PC-3 (cell line): ENCODE data around the gene EPHA1. TPM values are rescaled to one million over a fixed set of nuclear protein-coding genes. Genes with fewer than 3 reads are reported as not detected.

ENCODE experiments used
- ATAC-seq: fragments of 200-7000 bp; cut with Tn5 transposase; 2 replicates; pipeline ENCODE4 v1.9.1; 2020; ENCODE audit warnings: mild to moderate bottlenecking, moderate library complexity
- BruUV-seq: library from RNA; stranded (reverse); fragments of 400-500 nt; replicated peaks from 2 replicates; lab custom pipeline; 2021; lab: Mats Ljungman, UMichigan
- CTCF ChIA-PET: fragments of 300-600 bp; sonication (Branson Sonifier 250); formaldehyde crosslinking; loops from one replicate; lab custom pipeline; 2022; ENCODE audit warnings: antibody characterized with exemption; lab: Charles Lee
- POLR2A ChIA-PET: fragments of 300-600 bp; sonication (Branson Sonifier 250); formaldehyde crosslinking; loops from one replicate; lab custom pipeline; 2022; ENCODE audit warnings: antibody characterized with exemption; ENCODE audit not compliant: unreplicated experiment; lab: Charles Lee
- DNase-seq: peaks from one replicate; pipeline ENCODE4 v3.0.0-alpha.2; 2015
- H2AFZ ChIP-seq: fragments of 300-600 bp; sonication (generic); 2 replicates; pipeline ENCODE4 v1.6.0; 2016; ENCODE audit warnings: antibody characterized with exemption, low read length
- H3F3A ChIP-seq: fragments of 300-600 bp; sonication (generic); one replicate; pipeline ENCODE4 v1.6.0; 2017; ENCODE audit warnings: antibody characterized with exemption, low read length, control low read depth, mild to moderate bottlenecking; ENCODE audit not compliant: unreplicated experiment
- H3K27ac ChIP-seq: fragments of 300-600 bp; sonication (generic); 2 replicates; pipeline ENCODE4 v1.5.1; 2016; ENCODE audit warnings: mild to moderate bottlenecking, low read length
- H3K27me3 ChIP-seq: fragments of 300-600 bp; sonication (generic); 2 replicates; pipeline ENCODE4 v1.6.1; 2016; ENCODE audit warnings: low read length, mixed read lengths
- H3K36me3 ChIP-seq: fragments of 300-600 bp; sonication (generic); 2 replicates; pipeline ENCODE4 v1.6.1; 2016; ENCODE audit warnings: low read depth, mixed run types, low read length, mixed read lengths
- H3K4me1 ChIP-seq: fragments of 300-600 bp; sonication (generic); 2 replicates; pipeline ENCODE4 v1.5.1; 2016; ENCODE audit warnings: low read length; ENCODE audit not compliant: insufficient read depth
- H3K4me2 ChIP-seq: fragments of 300-600 bp; sonication (generic); 2 replicates; pipeline ENCODE4 v1.6.0; 2016; ENCODE audit warnings: low read length
- H3K4me3 ChIP-seq: fragments of 300-600 bp; sonication (generic); 2 replicates; pipeline ENCODE4 v1.5.1; 2016; ENCODE audit warnings: mild to moderate bottlenecking, low read length, mixed read lengths
- H3K79me2 ChIP-seq: fragments of 300-600 bp; sonication (generic); 2 replicates; pipeline ENCODE4 v1.6.1; 2017; ENCODE audit warnings: low read length, mixed read lengths
- H3K9ac ChIP-seq: fragments of 300-600 bp; sonication (generic); 2 replicates; pipeline ENCODE4 v1.6.0; 2016; ENCODE audit warnings: mild to moderate bottlenecking, low read length
- H3K9me2 ChIP-seq: fragments of 300-600 bp; sonication (generic); replicated peaks from 2 replicates; pipeline ENCODE4 v1.6.1; 2016; ENCODE audit warnings: mixed run types, low read length, mixed read lengths
- H3K9me3 ChIP-seq: fragments of 300-600 bp; sonication (generic); 2 replicates; pipeline ENCODE4 v1.6.1; 2016; ENCODE audit warnings: low read length, mixed read lengths
- H4K20me1 ChIP-seq: fragments of 300-600 bp; sonication (generic); 2 replicates; pipeline ENCODE4 v1.6.1; 2016; ENCODE audit warnings: low read length, mixed read lengths
- CTCF ChIP-seq: fragments of 300-600 bp; sonication (generic); conservative IDR thresholded peaks from 2 replicates; pipeline ENCODE4 v1.5.1; 2017; ENCODE audit warnings: antibody characterized with exemption, low read depth, mild to moderate bottlenecking, low read length
- EZH2 ChIP-seq: fragments of 300-600 bp; sonication (generic); IDR thresholded peaks from one replicate; pipeline ENCODE4 v1.6.1; 2017; ENCODE audit warnings: antibody characterized with exemption, mild to moderate bottlenecking, low read length; ENCODE audit not compliant: unreplicated experiment
- EZH2phosphoT487 ChIP-seq: fragments of 300-600 bp; sonication (generic); IDR thresholded peaks from 2 replicates; pipeline ENCODE4 v1.6.1; 2018; ENCODE audit warnings: mild to moderate bottlenecking, antibody characterized with exemption, low read length, borderline replicate concordance
- intact Hi-C: fragments of 100-400 bp; cut with micrococcal nuclease; formaldehyde crosslinking; loops from 2 replicates; pipeline ENCODE4 v1.9.0; 2023
- total RNA-seq: library from RNA; depleted of rRNA; stranded (reverse); fragments of >200 nt; gene quantifications from 2 replicates; pipeline ENCODE4 v1.2.3, GENCODE V29; 2014

The EPHA1 gene
- total RNA-seq, 1 experiment from 2014 or later: 46.4 TPM

DNA sequence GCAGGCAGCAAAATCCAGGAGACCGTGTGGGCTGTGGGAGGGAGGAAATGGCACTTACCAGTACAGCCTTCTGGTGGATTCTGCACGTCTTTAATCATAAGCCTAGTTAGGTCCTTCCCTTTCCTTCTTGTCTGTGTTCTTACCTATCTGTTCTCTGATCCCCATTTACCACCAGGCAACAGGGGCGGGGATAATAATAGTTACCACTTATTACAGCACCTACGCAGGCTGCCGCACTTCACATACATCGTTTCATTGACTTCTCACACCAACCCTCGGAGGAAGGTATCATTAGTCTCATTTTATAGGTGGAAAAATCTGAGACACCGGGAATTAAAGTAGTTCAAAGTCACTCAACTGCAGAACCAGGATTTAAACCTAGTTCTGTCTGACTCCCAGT is 4.5 kb upstream of the EPHA1 start:
- Histone ChIP-seq H3F3A (no peaks in the 10 kb centered on the region), H4K20me1 (no peaks in the 10 kb centered on the region), H3K27ac (no peak overlapping the region), H3K4me2 (no peak overlapping the region), H3K4me1 (peaks cover 33% of the 10 kb centered on the region), H3K9me3 (no peaks in the 10 kb centered on the region), H3K27me3 (no peaks in the 10 kb centered on the region), H3K9ac (no peak overlapping the region), H3K79me2 (peaks cover 2% of the 10 kb centered on the region), H3K4me3 (no peak overlapping the region), H3K9me2 (no peaks in the 10 kb centered on the region), H2AFZ (no peak overlapping the region), H3K36me3 (no peaks in the 10 kb centered on the region)
- ATAC-seq (no peak), DNase-seq (no peak)
- ChIA-PET CTCF (no interaction called here), POLR2A (no interaction called here)
- BruUV-seq: no TSS peak
- intact Hi-C loops: loop anchor here (10.0 kb wide), 1 partner anchor 408 kb away; no protein-coding TSS in a partner anchor
- TF ChIP-seq EZH2phosphoT487: no peak
- TF ChIP-seq EZH2: no peak
- TF ChIP-seq CTCF: no peak

DNA sequence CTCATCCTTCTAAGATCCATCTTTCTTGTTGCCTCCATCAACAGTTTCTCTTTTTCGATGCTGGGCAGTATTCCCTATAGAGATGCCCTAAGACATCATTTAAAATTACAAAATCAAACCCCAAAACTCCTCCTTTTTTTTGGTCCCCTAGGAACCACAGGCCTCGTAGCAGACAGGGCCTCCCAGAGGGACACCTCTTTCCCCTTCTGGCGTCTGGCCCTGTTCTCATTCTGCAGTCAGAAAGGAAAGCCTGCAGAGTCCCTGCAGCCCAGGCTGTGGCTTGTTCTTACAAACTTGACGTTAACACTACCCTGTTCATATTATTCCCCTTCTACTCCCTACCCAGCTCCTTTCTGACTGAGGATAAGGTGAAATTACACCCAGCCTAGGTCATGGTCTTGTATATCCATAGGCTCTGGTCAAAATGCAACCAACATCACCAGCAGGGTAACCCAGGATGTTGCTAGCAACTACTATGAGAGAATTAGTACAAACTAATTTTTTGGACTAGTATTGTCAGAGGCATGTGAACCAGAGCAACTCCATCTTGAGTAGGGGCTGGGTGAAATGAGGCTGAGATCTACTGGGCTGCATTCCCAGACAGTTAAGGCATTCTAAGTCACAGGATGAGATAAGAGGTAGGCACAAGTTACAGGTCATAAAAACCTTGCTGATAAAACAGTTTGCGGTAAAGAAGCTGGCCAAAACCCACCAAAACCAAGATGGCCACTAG is 3.5 kb upstream of the EPHA1 start:
- H3K27ac ChIP-seq: no peak overlapping the region
- no peak overlapping the region for H3K9ac ChIP-seq
- DNase-seq (no peak), ATAC-seq (no peak)
- no peaks in the 10 kb centered on the region for H3F3A ChIP-seq
- intact Hi-C loops: loop anchor here (10.0 kb wide), 1 partner anchor 407 kb away; no protein-coding TSS in a partner anchor
- no TSS peak for BruUV-seq
- CTCF ChIA-PET: no interaction called here
- H2AFZ ChIP-seq: no peak overlapping the region
- H3K27me3 ChIP-seq: no peaks in the 10 kb centered on the region
- POLR2A ChIA-PET: interaction anchor here (0.5 kb wide), 1 partner anchor 123 kb away, joined by 34 read pairs; no protein-coding TSS in a partner anchor
- H4K20me1 ChIP-seq: no peaks in the 10 kb centered on the region
- no peaks in the 10 kb centered on the region for H3K9me3 ChIP-seq
- no peak for TF ChIP-seq EZH2phosphoT487
- no peak for TF ChIP-seq EZH2
- no peak overlapping the region for H3K4me3 ChIP-seq
- peaks cover 9% of the 10 kb centered on the region for H3K79me2 ChIP-seq
- no peak overlapping the region for H3K4me2 ChIP-seq
- H3K4me1 ChIP-seq: peaks cover 38% of the 10 kb centered on the region
- H3K36me3 ChIP-seq: no peaks in the 10 kb centered on the region
- H3K9me2 ChIP-seq: no peaks in the 10 kb centered on the region

GRCh38 chr7:143410521-143411004 is 1.9 kb upstream of the EPHA1 start:
- ATAC-seq: no peak
- POLR2A ChIA-PET: no interaction called here
- intact Hi-C loops: loop anchor here (10.0 kb wide), 1 partner anchor 406 kb away; no protein-coding TSS in a partner anchor
- BruUV-seq: no TSS peak
- Histone ChIP-seq H3K36me3 (no peaks in the 10 kb centered on the region), H3K4me2 (no peak overlapping the region), H2AFZ (no peak overlapping the region), H3F3A (no peaks in the 10 kb centered on the region), H3K9ac (no peak overlapping the region), H3K79me2 (peaks cover 20% of the 10 kb centered on the region), H4K20me1 (no peaks in the 10 kb centered on the region), H3K4me1 (peaks cover 37% of the 10 kb centered on the region), H3K27ac (no peak overlapping the region), H3K27me3 (no peaks in the 10 kb centered on the region), H3K4me3 (no peak overlapping the region), H3K9me2 (no peaks in the 10 kb centered on the region), H3K9me3 (no peaks in the 10 kb centered on the region)
- TF ChIP-seq CTCF (no peak), EZH2 (no peak), EZH2phosphoT487 (no peak)
- DNase-seq: no peak
- CTCF ChIA-PET: no interaction called here
